ENCODE measurements around the gene CHST3. TPM values are rescaled to one million over a fixed set of nuclear protein-coding genes. Genes with fewer than 3 reads are reported as not detected.
"Not testable (repeated sequence)": the region's sequence is repeated elsewhere in the genome, so short reads cannot be mapped to it uniquely, and the experiment has no call there.

CHST3 gene
- total and polyA plus RNA-seq, 10 of the 15 experiments (the other 5 are each of a cell fraction or from before 2014, with no cell fraction given), result 0.03 to 0.50 (median 0.05) TPM; not detected in 2

DNA sequence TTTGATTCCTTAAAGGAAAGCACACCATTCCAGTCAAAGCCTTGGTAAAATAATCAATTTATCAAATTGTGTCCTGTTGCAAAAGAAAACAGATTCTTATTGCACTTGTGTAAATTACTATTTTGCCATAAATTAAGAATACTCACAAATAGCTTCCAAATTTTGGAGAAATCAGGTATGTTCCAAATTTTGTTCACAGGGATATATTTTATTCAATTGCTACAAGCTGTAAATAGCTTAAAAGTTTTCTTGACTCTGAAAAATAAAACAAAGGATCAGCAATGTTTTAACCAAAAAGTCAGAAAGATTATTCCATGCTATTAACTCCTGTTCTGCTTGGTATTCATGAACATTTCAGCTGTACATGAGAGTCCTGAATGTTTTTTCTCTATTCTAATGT is 47.4 kb upstream of the CHST3 start (continued):
- no peak for TF ChIP-seq KLF5 (IDR thresholded peaks at IDR 0.05; ENCODE audit: partially characterized antibody)

DNA sequence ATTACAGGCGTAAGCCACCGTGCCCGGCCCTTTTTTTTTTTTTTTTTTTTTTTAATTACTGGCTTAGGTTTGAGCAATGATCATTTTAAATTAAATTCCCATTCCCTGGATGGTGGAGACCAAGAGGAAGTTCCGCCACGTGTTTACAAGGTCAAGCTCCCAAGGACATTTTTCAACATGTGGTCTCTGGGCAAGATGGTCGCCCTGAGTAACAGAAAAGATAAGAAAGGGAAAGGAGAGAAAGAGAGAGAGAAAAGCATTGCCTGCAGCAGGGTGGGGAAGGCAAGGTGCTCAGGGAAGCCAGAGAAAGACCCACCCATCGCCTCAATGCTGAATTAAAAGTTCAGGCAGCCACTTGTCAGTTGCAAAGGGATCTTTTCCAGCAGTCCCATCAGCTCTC is 45.2 kb upstream of the CHST3 start:
- H3K79me2 ChIP-seq (ENCODE audit: control insufficient read depth, insufficient read depth, low read length), result no peaks in the 10 kb centered on the region
- POLR2A ChIA-PET, result no interaction called here
- no peak overlapping the region for H3K9ac ChIP-seq (ENCODE audit: control insufficient read depth, insufficient read depth, low read length)
- intact Hi-C loops (cut with micrococcal nuclease; ENCODE audit: unreplicated experiment), result loop anchor here (5.0 kb wide), 1 partner anchor 128 kb away; no protein-coding TSS in a partner anchor
- H3K27ac ChIP-seq (ENCODE audit: control insufficient read depth, insufficient read depth), result no peak overlapping the region
- ATAC-seq, result no peak
- peaks cover 0 to 1% of the 10 kb centered on the region in 2 experiments; a peak in 2 of 4 replicates for H3K27me3 ChIP-seq (replicated peaks in 1 of 2; ENCODE audit: control insufficient read depth in 2 of 2, insufficient read depth in 2 of 2, low read length in 1 of 2)
- SMC1A ChIA-PET (ENCODE audit: uncharacterized antibody, unreplicated experiment), result no interaction called here
- DNase-seq (ENCODE audit: low read depth, low spot score), result no peak
- 56% methylated on average over 5 of the region's 7 CpGs for WGBS (ENCODE audit: insufficient coverage, insufficient replicate concordance, low lambda C conversion rate, missing lambda C conversion rate)
- H2AFZ ChIP-seq (ENCODE audit: control insufficient read depth, low read depth, low read length), result no peak overlapping the region
- in situ Hi-C loops (cut with MboI), result no loop called here
- no peaks in the 10 kb centered on the region for H3K9me3 ChIP-seq (replicated peaks; ENCODE audit: control insufficient read depth, insufficient read depth, low read length)
- H4K20me1 ChIP-seq (ENCODE audit: control insufficient read depth, insufficient read depth), result no peaks in the 10 kb centered on the region
- FAIRE-seq, result no peak
- TF ChIP-seq EED (IDR thresholded peaks at IDR 0.05; ENCODE audit: low read depth), result no peak
- no peak for TF ChIP-seq POLR2AphosphoS2 (IDR thresholded peaks at IDR 0.05; ENCODE audit: low read depth, low read length)
- TF ChIP-seq CBX5 (IDR thresholded peaks at IDR 0.05; ENCODE audit: low read depth), result no peak
- no peak for TF ChIP-seq POLR2AphosphoS5 (IDR thresholded peaks at IDR 0.05; ENCODE audit: low read length)
- TF ChIP-seq LARP7 (IDR thresholded peaks at IDR 0.05), result no peak
- TF ChIP-seq ZNF384 (IDR thresholded peaks at IDR 0.05; ENCODE audit: borderline replicate concordance, low read depth, low read length), result no peak
- no peak for TF ChIP-seq STAT3 (IDR thresholded peaks at IDR 0.05; ENCODE audit: low read depth, low read length)
- no peak for TF ChIP-seq RELA (IDR thresholded peaks at IDR 0.05; ENCODE audit: borderline replicate concordance, partially characterized antibody)
- no peak for TF ChIP-seq CEBPB (IDR thresholded peaks at IDR 0.05; ENCODE audit: borderline replicate concordance in 1 of 2, low read depth in 2 of 2, low read length in 2 of 2)
- TF ChIP-seq NFYA (IDR thresholded peaks at IDR 0.05; ENCODE audit: borderline replicate concordance, low read depth, low read length), result no peak
- no peak for TF ChIP-seq SUZ12 (IDR thresholded peaks at IDR 0.05; ENCODE audit: unreplicated experiment)
- no peak for TF ChIP-seq CREM (IDR thresholded peaks at IDR 0.05; ENCODE audit: low read depth)
- H3K4me1 ChIP-seq (ENCODE audit: control insufficient read depth, insufficient read depth, low read length), result no peaks in the 10 kb centered on the region
- H3K4me3 ChIP-seq, result no peak overlapping the region
- RAD21 ChIA-PET (ENCODE audit: unreplicated experiment), result no interaction called here
- CTCF ChIA-PET, result interaction anchor here (0.6 to 0.9 kb wide), 3 partner anchors 12 to 175 kb away, joined by 3 read pairs; no protein-coding TSS in a partner anchor
- no TSS peak for BruUV-seq (replicated peaks)
- H3K36me3 ChIP-seq (ENCODE audit: control insufficient read depth in 2 of 2, insufficient read depth in 2 of 2, low read length in 1 of 2), result no peaks in the 10 kb centered on the region
- no peak overlapping the region for H3K4me2 ChIP-seq (ENCODE audit: control insufficient read depth, insufficient read depth)

GRCh38 chr10:71919956-71920539 is 44.1 kb upstream of the CHST3 start:
- H3K9me3 ChIP-seq (replicated peaks; ENCODE audit: control insufficient read depth, insufficient read depth, low read length); DNase-seq (ENCODE audit: low read depth, low spot score); H2AFZ ChIP-seq (ENCODE audit: control insufficient read depth, low read depth, low read length); POLR2A ChIA-PET; H3K4me3 ChIP-seq; H4K20me1 ChIP-seq (ENCODE audit: control insufficient read depth, insufficient read depth); H3K36me3 ChIP-seq (ENCODE audit: control insufficient read depth in 2 of 2, insufficient read depth in 2 of 2, low read length in 1 of 2); H3K4me1 ChIP-seq (ENCODE audit: control insufficient read depth, insufficient read depth, low read length); ATAC-seq; H3K9ac ChIP-seq (ENCODE audit: control insufficient read depth, insufficient read depth, low read length); H3K27ac ChIP-seq (ENCODE audit: control insufficient read depth, insufficient read depth); H3K27me3 ChIP-seq (replicated peaks in 1 of 2; ENCODE audit: control insufficient read depth in 2 of 2, insufficient read depth in 2 of 2, low read length in 1 of 2); in situ Hi-C loops (cut with MboI); H3K4me2 ChIP-seq (ENCODE audit: control insufficient read depth, insufficient read depth); FAIRE-seq; BruUV-seq (replicated peaks); H3K79me2 ChIP-seq (ENCODE audit: control insufficient read depth, insufficient read depth, low read length); RAD21 ChIA-PET (ENCODE audit: unreplicated experiment): not testable (repeated sequence)
- CTCF ChIA-PET, result interaction anchor here (0.9 kb wide), 1 partner anchor 11 kb away, joined by 3 read pairs; no protein-coding TSS in a partner anchor
- 35% methylated on average over 7 of the region's 7 CpGs for WGBS (ENCODE audit: insufficient coverage, insufficient replicate concordance, low lambda C conversion rate, missing lambda C conversion rate)
- intact Hi-C loops (cut with micrococcal nuclease; ENCODE audit: unreplicated experiment), result loop anchor here (5.0 kb wide), 1 partner anchor 127 kb away; no protein-coding TSS in a partner anchor
- SMC1A ChIA-PET (ENCODE audit: uncharacterized antibody, unreplicated experiment), result interaction anchor here (0.7 to 2.2 kb wide), 2 partner anchors 16 to 129 kb away, joined by 3 to 4 read pairs; no protein-coding TSS in a partner anchor

Data from GM12878 (cell line).